Measurements from ENCODE around the gene UBE2F. TPM values are rescaled to one million over a fixed set of nuclear protein-coding genes. Genes with fewer than 3 reads are reported as not detected.
"Not testable (repeated sequence)": the region's sequence is repeated elsewhere in the genome, so short reads cannot be mapped to it uniquely, and the experiment has no call there.

UBE2F gene
- total RNA-seq, 2 donors from 2014 or later = 49.5 to 49.9 TPM

- intact Hi-C loops (cut with DNase I) = no loop called here
- DNase-seq (ENCODE audit: low spot score) = no peak
Measured at GRCh38 chr2:237971661-237972060, 4.8 kb downstream of the UBE2F start.

GRCh38 chr2:237972211-237972610 is 5.4 kb downstream of the UBE2F start:
- no peak for DNase-seq (ENCODE audit: low spot score)
- intact Hi-C loops (cut with DNase I) = no loop called here

GRCh38 chr2:237972936-237973335 is 6.1 kb downstream of the UBE2F start:
- DNase-seq (ENCODE audit: low spot score) = no peak
- intact Hi-C loops (cut with DNase I) = no loop called here

GRCh38 chr2:237977380-237977779 is 10.6 kb downstream of the UBE2F start:
- intact Hi-C loops (cut with DNase I) = no loop called here
- DNase-seq (ENCODE audit: low spot score) = no peak

GRCh38 chr2:237978058-237978712 is 11.4 kb downstream of the UBE2F start:
- intact Hi-C loops (cut with DNase I) = no loop called here
- DNase-seq (ENCODE audit: low spot score) = no peak

GRCh38 chr2:237979331-237979730 is 12.5 kb downstream of the UBE2F start:
- DNase-seq (ENCODE audit: low spot score) = no peak
- intact Hi-C loops (cut with DNase I) = no loop called here

GRCh38 chr2:237980087-237980486 is 13.3 kb downstream of the UBE2F start:
- no peak for DNase-seq (ENCODE audit: low spot score)
- intact Hi-C loops (cut with DNase I) = no loop called here

- DNase-seq (ENCODE audit: low spot score) = no peak
- intact Hi-C loops (cut with DNase I) = no loop called here
Measured at GRCh38 chr2:237980751-237981150, 13.9 kb downstream of the UBE2F start.

- DNase-seq (ENCODE audit: low spot score); intact Hi-C loops (cut with DNase I): not testable (repeated sequence)
Measured at GRCh38 chr2:237981621-237982020, 14.8 kb downstream of the UBE2F start.

GRCh38 chr2:237982039-237982725 is 15.4 kb downstream of the UBE2F start:
- DNase-seq (ENCODE audit: low spot score) = no peak
- intact Hi-C loops (cut with DNase I) = no loop called here

GRCh38 chr2:237983922-237984321 is 17.1 kb downstream of the UBE2F start:
- no peak for DNase-seq (ENCODE audit: low spot score)
- intact Hi-C loops (cut with DNase I) = no loop called here

- no peak for DNase-seq (ENCODE audit: low spot score)
- intact Hi-C loops (cut with DNase I) = no loop called here
Measured at GRCh38 chr2:237987268-237987667, 20.5 kb downstream of the UBE2F start.

GRCh38 chr2:237993701-237994100 is 26.9 kb downstream of the UBE2F start:
- intact Hi-C loops (cut with DNase I) = no loop called here
- DNase-seq (ENCODE audit: low spot score) = no peak

GRCh38 chr2:237995036-237995435 is 28.2 kb downstream of the UBE2F start:
- intact Hi-C loops (cut with DNase I) = loop anchor here in 1 of 2 donors (5.0 kb wide), 1 partner anchor 1108 kb away; no protein-coding TSS in a partner anchor
- DNase-seq (ENCODE audit: low spot score) = no peak

- intact Hi-C loops (cut with DNase I) = loop anchor here in 1 of 2 donors (5.0 kb wide), 1 partner anchor 1109 kb away; no protein-coding TSS in a partner anchor
Measured at GRCh38 chr2:237996021-237996593, 29.3 kb downstream of the UBE2F start.

GRCh38 chr2:237997521-237997920 is 30.7 kb downstream of the UBE2F start:
- DNase-seq (ENCODE audit: low spot score) = no peak
- intact Hi-C loops (cut with DNase I) = loop anchor here in 1 of 2 donors (5.0 kb wide), 1 partner anchor 1110 kb away; no protein-coding TSS in a partner anchor

More at GRCh38 chr2:237996021-237996593, 29.3 kb downstream of the UBE2F start:
- no peak for DNase-seq (ENCODE audit: low spot score)

- intact Hi-C loops (cut with DNase I) = loop anchor here in 1 of 2 donors (5.0 kb wide), 1 partner anchor 1111 kb away; no protein-coding TSS in a partner anchor
- DNase-seq (ENCODE audit: low spot score) = no peak
Measured at GRCh38 chr2:237998530-237998929, 31.7 kb downstream of the UBE2F start.

GRCh38 chr2:238003234-238004031 is 36.6 kb downstream of the UBE2F start:
- intact Hi-C loops (cut with DNase I) = no loop called here
- DNase-seq (ENCODE audit: low spot score) = no peak

- intact Hi-C loops (cut with DNase I) = no loop called here
- DNase-seq (ENCODE audit: low spot score) = no peak
Measured at GRCh38 chr2:238004077-238004830, 37.4 kb downstream of the UBE2F start.

Data from posterior vena cava (tissue), 2 donors.